ENCODE measurements around the gene SLC26A11. TPM values are rescaled to one million over a fixed set of nuclear protein-coding genes. Genes with fewer than 3 reads are reported as not detected.

SLC26A11 gene
- total RNA-seq, 1 experiment from 2014 or later = 17.7 TPM

- ATAC-seq (no peak), DNase-seq (ENCODE audit: low read depth, low spot score) (no peak)
- ChIA-PET POLR2A (no interaction called here), CTCF (interaction anchor here (0.9 kb wide), 1 partner anchor 10 kb away, joined by 3 read pairs; no protein-coding TSS in a partner anchor), RAD21 (ENCODE audit: low non-redundant PET in 1 of 2, low total read pairs in 2 of 2, uncharacterized antibody in 2 of 2, unreplicated experiment in 2 of 2) (no interaction called here)
- Histone ChIP-seq H4K20me1 (ENCODE audit: insufficient read depth) (no peaks in the 10 kb centered on the region), H2AFZ (ENCODE audit: low read depth, low read length, poor library complexity, severe bottlenecking) (no peak overlapping the region), H3K9me3 (ENCODE audit: control insufficient read depth in 1 of 2, insufficient read depth in 1 of 2, low read depth in 1 of 2, low read length in 2 of 2) (no peaks in the 10 kb centered on the region), H3K4me1 (ENCODE audit: control insufficient read depth in 1 of 2, insufficient read depth in 2 of 2, low read length in 2 of 2) (peaks cover 0 to 12% of the 10 kb centered on the region in 2 experiments; a peak in 1 of 4 replicates), H3K27ac (ENCODE audit: low read depth, low read length) (no peak overlapping the region), H3K4me3 (replicated peaks in 1 of 2; ENCODE audit: low read depth in 1 of 2, low read length in 2 of 2) (no peak overlapping the region), H3K36me3 (ENCODE audit: control insufficient read depth in 1 of 2, insufficient read depth in 2 of 2, low read length in 2 of 2) (no peaks in the 10 kb centered on the region), H3K27me3 (ENCODE audit: insufficient read depth, low read length) (no peaks in the 10 kb centered on the region), H3K9ac (ENCODE audit: low read length) (no peak overlapping the region), H3K79me2 (ENCODE audit: insufficient read depth, low read length) (no peaks in the 10 kb centered on the region), H3K4me2 (ENCODE audit: low read length) (no peak overlapping the region), H3K9me2 (ENCODE audit: insufficient read depth) (no peaks in the 10 kb centered on the region)
- TF ChIP-seq POLR2AphosphoS5 (IDR thresholded peaks at IDR 0.05; ENCODE audit: low read depth, low read length) (no peak), TCF7L2 (IDR thresholded peaks at IDR 0.05; ENCODE audit: borderline replicate concordance, extremely low read depth, insufficient read depth, insufficient read length) (no peak), POLR2A (IDR thresholded peaks at IDR 0.05; ENCODE audit: borderline replicate concordance, extremely low read depth, insufficient read depth, insufficient read length) (no peak)
- BruUV-seq (replicated peaks) = no TSS peak
- intact Hi-C loops (cut with micrococcal nuclease) = no loop called here
Measured at GRCh38 chr17:80274331-80274730, 54.1 kb downstream of the SLC26A11 start.

DNA sequence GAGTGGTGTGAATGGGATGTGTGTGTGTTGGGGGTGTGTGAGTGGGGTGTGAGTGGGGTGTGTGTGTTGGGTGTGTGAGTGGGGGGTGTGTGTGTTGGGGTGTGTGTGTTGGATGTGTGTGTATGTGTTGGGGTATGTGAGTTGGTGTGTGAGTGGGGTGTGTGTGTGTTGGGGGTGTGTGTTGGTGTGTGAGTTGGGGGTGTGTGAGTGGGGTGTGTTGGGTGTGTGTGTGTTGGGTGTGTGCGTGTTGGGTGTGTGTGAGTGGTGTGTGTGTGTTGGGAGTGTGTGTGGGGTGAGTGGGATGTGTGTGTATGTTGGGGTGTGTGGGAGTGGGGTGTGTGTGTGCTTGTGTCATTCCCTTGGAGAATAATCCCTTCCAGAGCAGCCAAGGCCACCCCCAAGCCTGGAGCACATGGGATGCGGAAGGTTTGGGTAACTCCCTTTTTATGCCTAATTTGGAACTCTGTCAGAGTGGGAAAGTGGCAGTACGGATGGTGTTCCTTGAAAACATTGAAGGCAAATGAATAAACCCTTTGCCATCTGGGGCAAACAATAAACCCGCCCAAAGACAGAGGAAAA, 54.7 kb downstream of the SLC26A11 start:
- BruUV-seq (replicated peaks) = no TSS peak
- Histone ChIP-seq H3K9me2 (ENCODE audit: insufficient read depth) (no peaks in the 10 kb centered on the region), H3K4me3 (replicated peaks in 1 of 2; ENCODE audit: low read depth in 1 of 2, low read length in 2 of 2) (no peak overlapping the region), H3K79me2 (ENCODE audit: insufficient read depth, low read length) (no peaks in the 10 kb centered on the region), H3K27ac (ENCODE audit: low read depth, low read length) (no peak overlapping the region), H3K27me3 (ENCODE audit: insufficient read depth, low read length) (no peaks in the 10 kb centered on the region), H3K9ac (ENCODE audit: low read length) (no peak overlapping the region), H2AFZ (ENCODE audit: low read depth, low read length, poor library complexity, severe bottlenecking) (no peak overlapping the region), H3K9me3 (ENCODE audit: control insufficient read depth in 1 of 2, insufficient read depth in 1 of 2, low read depth in 1 of 2, low read length in 2 of 2) (no peaks in the 10 kb centered on the region), H4K20me1 (ENCODE audit: insufficient read depth) (no peaks in the 10 kb centered on the region), H3K36me3 (ENCODE audit: control insufficient read depth in 1 of 2, insufficient read depth in 2 of 2, low read length in 2 of 2) (no peaks in the 10 kb centered on the region), H3K4me2 (ENCODE audit: low read length) (no peak overlapping the region), H3K4me1 (ENCODE audit: control insufficient read depth in 1 of 2, insufficient read depth in 2 of 2, low read length in 2 of 2) (peaks cover 0 to 12% of the 10 kb centered on the region in 2 experiments; a peak in 1 of 4 replicates)
- ChIA-PET CTCF (no interaction called here), RAD21 (ENCODE audit: low non-redundant PET in 1 of 2, low total read pairs in 2 of 2, uncharacterized antibody in 2 of 2, unreplicated experiment in 2 of 2) (no interaction called here), POLR2A (no interaction called here)
- no peak for ATAC-seq
- no peak for DNase-seq (ENCODE audit: low read depth, low spot score)
- intact Hi-C loops (cut with micrococcal nuclease) = no loop called here
- TF ChIP-seq CEBPB (IDR thresholded peaks at IDR 0.05; ENCODE audit: low read depth) (no peak), EZH2 (IDR thresholded peaks at IDR 0.05) (no peak), YY1 (IDR thresholded peaks at IDR 0.05; ENCODE audit: extremely low read depth, insufficient replicate concordance, low read depth, low read length) (no peak), POLR2A (IDR thresholded peaks at IDR 0.05; ENCODE audit: borderline replicate concordance, extremely low read depth, insufficient read depth, insufficient read length) (no peak), RAD21 (IDR thresholded peaks at IDR 0.05; ENCODE audit: low read depth) (no peak), JUND (IDR thresholded peaks at IDR 0.05) (no peak), ZFX (IDR thresholded peaks at IDR 0.05) (no peak), POLR2AphosphoS5 (IDR thresholded peaks at IDR 0.05; ENCODE audit: low read depth, low read length) (no peak), ZNF274 (IDR thresholded peaks at IDR 0.05; ENCODE audit: low read depth, low read length) (no peak), SIN3A (IDR thresholded peaks at IDR 0.05; ENCODE audit: low read depth) (no peak), ELF1 (IDR thresholded peaks at IDR 0.05; ENCODE audit: borderline replicate concordance, low read depth) (no peak), EZH2phosphoT487 (IDR thresholded peaks at IDR 0.05; ENCODE audit: borderline replicate concordance) (no peak), SRF (IDR thresholded peaks at IDR 0.05; ENCODE audit: low read depth) (no peak), FOSL1 (IDR thresholded peaks at IDR 0.05; ENCODE audit: low read depth) (no peak)
- TF ChIP-seq, protein P1, sequence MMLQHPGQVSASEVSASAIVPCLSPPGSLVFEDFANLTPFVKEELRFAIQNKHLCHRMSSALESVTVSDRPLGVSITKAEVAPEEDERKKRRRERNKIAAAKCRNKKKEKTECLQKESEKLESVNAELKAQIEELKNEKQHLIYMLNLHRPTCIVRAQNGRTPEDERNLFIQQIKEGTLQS (IDR thresholded peaks at IDR 0.05) = no peak
- TF ChIP-seq, protein P2, sequence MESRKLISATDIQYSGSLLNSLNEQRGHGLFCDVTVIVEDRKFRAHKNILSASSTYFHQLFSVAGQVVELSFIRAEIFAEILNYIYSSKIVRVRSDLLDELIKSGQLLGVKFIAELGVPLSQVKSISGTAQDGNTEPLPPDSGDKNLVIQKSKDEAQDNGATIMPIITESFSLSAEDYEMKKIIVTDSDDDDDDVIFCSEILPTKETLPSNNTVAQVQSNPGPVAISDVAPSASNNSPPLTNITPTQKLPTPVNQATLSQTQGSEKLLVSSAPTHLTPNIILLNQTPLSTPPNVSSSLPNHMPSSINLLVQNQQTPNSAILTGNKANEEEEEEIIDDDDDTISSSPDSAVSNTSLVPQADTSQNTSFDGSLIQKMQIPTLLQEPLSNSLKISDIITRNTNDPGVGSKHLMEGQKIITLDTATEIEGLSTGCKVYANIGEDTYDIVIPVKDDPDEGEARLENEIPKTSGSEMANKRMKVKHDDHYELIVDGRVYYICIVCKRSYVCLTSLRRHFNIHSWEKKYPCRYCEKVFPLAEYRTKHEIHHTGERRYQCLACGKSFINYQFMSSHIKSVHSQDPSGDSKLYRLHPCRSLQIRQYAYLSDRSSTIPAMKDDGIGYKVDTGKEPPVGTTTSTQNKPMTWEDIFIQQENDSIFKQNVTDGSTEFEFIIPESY (IDR thresholded peaks at IDR 0.05; ENCODE audit: extremely low read depth, insufficient replicate concordance, low read length) = no peak
- TF ChIP-seq, protein P3, sequence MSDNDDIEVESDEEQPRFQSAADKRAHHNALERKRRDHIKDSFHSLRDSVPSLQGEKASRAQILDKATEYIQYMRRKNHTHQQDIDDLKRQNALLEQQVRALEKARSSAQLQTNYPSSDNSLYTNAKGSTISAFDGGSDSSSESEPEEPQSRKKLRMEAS (IDR thresholded peaks at IDR 0.05) = no peak

Data from HCT116 (cell line).